Measurements from ENCODE around the gene MAP4. TPM values are rescaled to one million over a fixed set of nuclear protein-coding genes. Genes with fewer than 3 reads are reported as not detected.

The MAP4 gene
- total and polyA plus RNA-seq, 4 donors = 16.6 to 41.4 (median 30.8) TPM

DNA sequence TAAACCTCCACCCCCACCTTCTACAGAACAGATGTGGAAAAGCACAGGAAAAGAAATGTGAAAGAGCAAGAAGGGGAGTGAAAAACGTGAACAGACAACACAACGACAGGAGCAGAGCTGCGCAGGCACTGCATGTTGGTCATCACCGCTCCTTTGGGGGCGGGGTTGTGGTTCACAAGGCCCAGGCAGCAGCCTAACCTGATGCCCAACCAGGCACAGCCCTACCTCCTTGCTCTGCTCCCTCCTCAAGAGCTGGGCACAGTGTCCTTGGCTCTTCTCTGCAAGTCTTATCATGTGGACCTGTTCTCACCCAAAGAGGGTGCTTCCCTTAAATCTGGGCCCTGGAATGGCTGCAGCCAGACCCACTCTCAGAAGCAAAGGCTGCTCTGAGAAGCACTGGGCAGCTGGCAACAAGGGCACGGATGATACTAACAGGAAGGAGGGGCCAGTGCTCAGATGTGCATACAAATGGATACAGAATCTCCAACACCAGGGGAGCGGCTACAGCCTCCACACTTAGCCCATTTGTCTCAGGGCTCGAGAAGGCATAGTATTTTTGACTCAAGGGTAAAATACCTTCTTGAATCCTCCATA, 148.7 kb downstream of the MAP4 start:
- TF ChIP-seq FOXA1 (IDR thresholded peaks at IDR 0.05) (no peak), HNF4A (conservative IDR thresholded peaks at IDR 0.05) (no peak), FOXA2 (IDR thresholded peaks at IDR 0.05) (no peak), TAF1 (conservative IDR thresholded peaks at IDR 0.05) (no peak), JUND (IDR thresholded peaks at IDR 0.05) (no peak), GABPA (IDR thresholded peaks at IDR 0.05 in 1 of 2, conservative IDR thresholded peaks at IDR 0.05 in 1 of 2) (no peak), YY1 (IDR thresholded peaks at IDR 0.05) (no peak), HNF4G (IDR thresholded peaks at IDR 0.05) (no peak), SP1 (IDR thresholded peaks at IDR 0.05) (no peak), RXRA (IDR thresholded peaks at IDR 0.05) (no peak), RAD21 (IDR thresholded peaks at IDR 0.05) (no peak), NR2F2 (IDR thresholded peaks at IDR 0.05) (no peak), EGR1 (IDR thresholded peaks at IDR 0.05; ENCODE audit: low read depth in 2 of 2) (no peak)
- TF ChIP-seq, protein P1, sequence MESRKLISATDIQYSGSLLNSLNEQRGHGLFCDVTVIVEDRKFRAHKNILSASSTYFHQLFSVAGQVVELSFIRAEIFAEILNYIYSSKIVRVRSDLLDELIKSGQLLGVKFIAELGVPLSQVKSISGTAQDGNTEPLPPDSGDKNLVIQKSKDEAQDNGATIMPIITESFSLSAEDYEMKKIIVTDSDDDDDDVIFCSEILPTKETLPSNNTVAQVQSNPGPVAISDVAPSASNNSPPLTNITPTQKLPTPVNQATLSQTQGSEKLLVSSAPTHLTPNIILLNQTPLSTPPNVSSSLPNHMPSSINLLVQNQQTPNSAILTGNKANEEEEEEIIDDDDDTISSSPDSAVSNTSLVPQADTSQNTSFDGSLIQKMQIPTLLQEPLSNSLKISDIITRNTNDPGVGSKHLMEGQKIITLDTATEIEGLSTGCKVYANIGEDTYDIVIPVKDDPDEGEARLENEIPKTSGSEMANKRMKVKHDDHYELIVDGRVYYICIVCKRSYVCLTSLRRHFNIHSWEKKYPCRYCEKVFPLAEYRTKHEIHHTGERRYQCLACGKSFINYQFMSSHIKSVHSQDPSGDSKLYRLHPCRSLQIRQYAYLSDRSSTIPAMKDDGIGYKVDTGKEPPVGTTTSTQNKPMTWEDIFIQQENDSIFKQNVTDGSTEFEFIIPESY (IDR thresholded peaks at IDR 0.05) = no peak
- TF ChIP-seq, protein P2, sequence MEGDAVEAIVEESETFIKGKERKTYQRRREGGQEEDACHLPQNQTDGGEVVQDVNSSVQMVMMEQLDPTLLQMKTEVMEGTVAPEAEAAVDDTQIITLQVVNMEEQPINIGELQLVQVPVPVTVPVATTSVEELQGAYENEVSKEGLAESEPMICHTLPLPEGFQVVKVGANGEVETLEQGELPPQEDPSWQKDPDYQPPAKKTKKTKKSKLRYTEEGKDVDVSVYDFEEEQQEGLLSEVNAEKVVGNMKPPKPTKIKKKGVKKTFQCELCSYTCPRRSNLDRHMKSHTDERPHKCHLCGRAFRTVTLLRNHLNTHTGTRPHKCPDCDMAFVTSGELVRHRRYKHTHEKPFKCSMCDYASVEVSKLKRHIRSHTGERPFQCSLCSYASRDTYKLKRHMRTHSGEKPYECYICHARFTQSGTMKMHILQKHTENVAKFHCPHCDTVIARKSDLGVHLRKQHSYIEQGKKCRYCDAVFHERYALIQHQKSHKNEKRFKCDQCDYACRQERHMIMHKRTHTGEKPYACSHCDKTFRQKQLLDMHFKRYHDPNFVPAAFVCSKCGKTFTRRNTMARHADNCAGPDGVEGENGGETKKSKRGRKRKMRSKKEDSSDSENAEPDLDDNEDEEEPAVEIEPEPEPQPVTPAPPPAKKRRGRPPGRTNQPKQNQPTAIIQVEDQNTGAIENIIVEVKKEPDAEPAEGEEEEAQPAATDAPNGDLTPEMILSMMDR (IDR thresholded peaks at IDR 0.05; ENCODE audit: low read depth, low read length, missing input control) = no peak
- TF ChIP-seq, protein P3, sequence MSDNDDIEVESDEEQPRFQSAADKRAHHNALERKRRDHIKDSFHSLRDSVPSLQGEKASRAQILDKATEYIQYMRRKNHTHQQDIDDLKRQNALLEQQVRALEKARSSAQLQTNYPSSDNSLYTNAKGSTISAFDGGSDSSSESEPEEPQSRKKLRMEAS (IDR thresholded peaks at IDR 0.05) = no peak
- TF ChIP-seq, protein P4, sequence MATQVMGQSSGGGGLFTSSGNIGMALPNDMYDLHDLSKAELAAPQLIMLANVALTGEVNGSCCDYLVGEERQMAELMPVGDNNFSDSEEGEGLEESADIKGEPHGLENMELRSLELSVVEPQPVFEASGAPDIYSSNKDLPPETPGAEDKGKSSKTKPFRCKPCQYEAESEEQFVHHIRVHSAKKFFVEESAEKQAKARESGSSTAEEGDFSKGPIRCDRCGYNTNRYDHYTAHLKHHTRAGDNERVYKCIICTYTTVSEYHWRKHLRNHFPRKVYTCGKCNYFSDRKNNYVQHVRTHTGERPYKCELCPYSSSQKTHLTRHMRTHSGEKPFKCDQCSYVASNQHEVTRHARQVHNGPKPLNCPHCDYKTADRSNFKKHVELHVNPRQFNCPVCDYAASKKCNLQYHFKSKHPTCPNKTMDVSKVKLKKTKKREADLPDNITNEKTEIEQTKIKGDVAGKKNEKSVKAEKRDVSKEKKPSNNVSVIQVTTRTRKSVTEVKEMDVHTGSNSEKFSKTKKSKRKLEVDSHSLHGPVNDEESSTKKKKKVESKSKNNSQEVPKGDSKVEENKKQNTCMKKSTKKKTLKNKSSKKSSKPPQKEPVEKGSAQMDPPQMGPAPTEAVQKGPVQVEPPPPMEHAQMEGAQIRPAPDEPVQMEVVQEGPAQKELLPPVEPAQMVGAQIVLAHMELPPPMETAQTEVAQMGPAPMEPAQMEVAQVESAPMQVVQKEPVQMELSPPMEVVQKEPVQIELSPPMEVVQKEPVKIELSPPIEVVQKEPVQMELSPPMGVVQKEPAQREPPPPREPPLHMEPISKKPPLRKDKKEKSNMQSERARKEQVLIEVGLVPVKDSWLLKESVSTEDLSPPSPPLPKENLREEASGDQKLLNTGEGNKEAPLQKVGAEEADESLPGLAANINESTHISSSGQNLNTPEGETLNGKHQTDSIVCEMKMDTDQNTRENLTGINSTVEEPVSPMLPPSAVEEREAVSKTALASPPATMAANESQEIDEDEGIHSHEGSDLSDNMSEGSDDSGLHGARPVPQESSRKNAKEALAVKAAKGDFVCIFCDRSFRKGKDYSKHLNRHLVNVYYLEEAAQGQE (IDR thresholded peaks at IDR 0.05) = no peak
- TF ChIP-seq, protein P5, sequence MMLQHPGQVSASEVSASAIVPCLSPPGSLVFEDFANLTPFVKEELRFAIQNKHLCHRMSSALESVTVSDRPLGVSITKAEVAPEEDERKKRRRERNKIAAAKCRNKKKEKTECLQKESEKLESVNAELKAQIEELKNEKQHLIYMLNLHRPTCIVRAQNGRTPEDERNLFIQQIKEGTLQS (IDR thresholded peaks at IDR 0.05) = no peak
- Histone ChIP-seq H3K36me3 (ENCODE audit: control insufficient read depth in 4 of 4, insufficient read depth in 3 of 4, low read depth in 1 of 4, low read length in 3 of 4) (peaks cover 15 to 64% (median 41%) of the 10 kb centered on the region in 4 donors), H3K27me3 (ENCODE audit: control insufficient read depth in 4 of 4, insufficient read depth in 4 of 4, low read length in 3 of 4) (no peaks in the 10 kb centered on the region), H3K4me3 (ENCODE audit: low read depth in 1 of 3, low read length in 3 of 3) (no peak overlapping the region), H3K4me1 (ENCODE audit: control insufficient read depth in 4 of 4, insufficient read depth in 4 of 4, low read length in 3 of 4) (no peaks in the 10 kb centered on the region), H3K9me3 (ENCODE audit: control insufficient read depth in 4 of 4, low read length in 3 of 4) (no peaks in the 10 kb centered on the region), H3K9ac (ENCODE audit: low read depth in 1 of 2, low read length in 2 of 2) (no peak overlapping the region), H3K27ac (ENCODE audit: low read depth in 1 of 2, low read length in 2 of 2) (no peak overlapping the region)
- WGBS = 93% methylated on average over 8 of the region's 8 CpGs
- DNase-seq (ENCODE audit: low spot score) = no peak

Measured in liver (tissue), 9 donors.